Parathyroid adenoma (tissue), 2 donors: ENCODE data around the gene NLRP13.

Experiments
- H2AFZ ChIP-seq: fragments of 300-600 bp; sonication (generic); one replicate; pipeline ENCODE4 v1.7.0; 2017; ENCODE audit warnings: antibody characterized with exemption, mild to moderate bottlenecking
- H3K27ac ChIP-seq: fragments of 300-600 bp; sonication (generic); one replicate; pipeline ENCODE4 v1.7.0; 2017
- H3K27me3 ChIP-seq: fragments of 300-600 bp; sonication (generic); one replicate; pipeline ENCODE4 v1.7.0; 2017; ENCODE audit warnings: low read length; ENCODE audit not compliant: control insufficient read depth, insufficient read depth
- H3K36me3 ChIP-seq: fragments of 300-600 bp; sonication (generic); one replicate; pipeline ENCODE4 v1.7.0; 2017; ENCODE audit warnings: low read length; ENCODE audit not compliant: control insufficient read depth, insufficient read depth
- H3K4me1 ChIP-seq: fragments of 300-600 bp; sonication (generic); one replicate; pipeline ENCODE4 v1.7.0; 2017; ENCODE audit warnings: control low read depth
- H3K4me2 ChIP-seq: fragments of 300-600 bp; sonication (generic); one replicate; pipeline ENCODE4 v1.7.0; 2017; ENCODE audit warnings: low read length
- H3K4me3 ChIP-seq: fragments of 300-600 bp; sonication (generic); one replicate; pipeline ENCODE4 v1.7.0; 2017; ENCODE audit warnings: low read depth, low read length
- H3K79me2 ChIP-seq: fragments of 300-600 bp; sonication (generic); one replicate; pipeline ENCODE4 v1.7.0; 2017; ENCODE audit warnings: control low read depth
- H3K9ac ChIP-seq: fragments of 300-600 bp; sonication (generic); one replicate; pipeline ENCODE4 v1.7.0; 2017; ENCODE audit warnings: mild to moderate bottlenecking
- H3K9me3 ChIP-seq: fragments of 300-600 bp; sonication (generic); one replicate; pipeline ENCODE4 v1.7.0; 2017; ENCODE audit warnings: low read length; ENCODE audit not compliant: control insufficient read depth
- CTCF ChIP-seq: fragments of 300-600 bp; sonication (generic); IDR thresholded peaks from one replicate; pipeline ENCODE4 v1.7.0; 2017; ENCODE audit warnings: antibody characterized with exemption, mild to moderate bottlenecking
- donor health status: primary hyperparathyroidism.

Gene NLRP13

GRCh38 chr19:55907746-55908145 is 24.4 kb downstream of the NLRP13 start:
- H3K79me2 ChIP-seq, result no peaks in the 10 kb centered on the region
- no peak overlapping the region for H2AFZ ChIP-seq
- H3K4me3 ChIP-seq, result no peak overlapping the region
- H3K27me3 ChIP-seq, result no peaks in the 10 kb centered on the region
- H3K4me1 ChIP-seq, result no peaks in the 10 kb centered on the region
- TF ChIP-seq CTCF, result no peak
- no peak overlapping the region for H3K27ac ChIP-seq
- H3K9ac ChIP-seq, result no peak overlapping the region
- no peak overlapping the region for H3K4me2 ChIP-seq
- H3K36me3 ChIP-seq, result no peaks in the 10 kb centered on the region
- H3K9me3 ChIP-seq, result no peaks in the 10 kb centered on the region

GRCh38 chr19:55907286-55907685 is 24.9 kb downstream of the NLRP13 start:
- Histone ChIP-seq H2AFZ (no peak overlapping the region), H3K9ac (no peak overlapping the region), H3K4me2 (no peak overlapping the region), H3K36me3 (no peaks in the 10 kb centered on the region), H3K79me2 (no peaks in the 10 kb centered on the region), H3K4me1 (no peaks in the 10 kb centered on the region), H3K27ac (no peak overlapping the region), H3K27me3 (no peaks in the 10 kb centered on the region), H3K4me3 (no peak overlapping the region), H3K9me3 (no peaks in the 10 kb centered on the region)
- TF ChIP-seq CTCF, result no peak

- TF ChIP-seq CTCF, result no peak
- H2AFZ ChIP-seq, result no peak overlapping the region
- H3K36me3 ChIP-seq, result no peaks in the 10 kb centered on the region
- H3K9me3 ChIP-seq, result no peaks in the 10 kb centered on the region
- no peak overlapping the region for H3K9ac ChIP-seq
- H3K79me2 ChIP-seq, result no peaks in the 10 kb centered on the region
- no peak overlapping the region for H3K4me3 ChIP-seq
- H3K27ac ChIP-seq, result no peak overlapping the region
- H3K4me1 ChIP-seq, result no peaks in the 10 kb centered on the region
- H3K4me2 ChIP-seq, result no peak overlapping the region
- no peaks in the 10 kb centered on the region for H3K27me3 ChIP-seq
Measured at GRCh38 chr19:55902080-55902751, 29.9 kb downstream of the NLRP13 start.

- Histone ChIP-seq H3K4me1 (no peaks in the 10 kb centered on the region), H3K9me3 (no peaks in the 10 kb centered on the region), H3K9ac (no peak overlapping the region), H3K27me3 (no peaks in the 10 kb centered on the region), H3K4me3 (no peak overlapping the region), H2AFZ (no peak overlapping the region), H3K36me3 (no peaks in the 10 kb centered on the region), H3K4me2 (no peak overlapping the region), H3K27ac (no peak overlapping the region), H3K79me2 (no peaks in the 10 kb centered on the region)
- no peak for TF ChIP-seq CTCF
Measured at GRCh38 chr19:55901369-55902079, 30.6 kb downstream of the NLRP13 start.

- TF ChIP-seq CTCF, result no peak
- Histone ChIP-seq H3K79me2 (no peaks in the 10 kb centered on the region), H3K9ac (no peak overlapping the region)
Measured at GRCh38 chr19:55898911-55899310, 33.2 kb downstream of the NLRP13 start.

More at GRCh38 chr19:55898911-55899310, 33.2 kb downstream of the NLRP13 start:
- Histone ChIP-seq H3K36me3 (no peaks in the 10 kb centered on the region), H2AFZ (no peak overlapping the region), H3K27me3 (no peaks in the 10 kb centered on the region), H3K4me1 (no peaks in the 10 kb centered on the region), H3K9me3 (no peaks in the 10 kb centered on the region), H3K27ac (no peak overlapping the region), H3K4me2 (no peak overlapping the region), H3K4me3 (no peak overlapping the region)
